Stimulated activated CD8-positive, alpha-beta memory T cell treated with anti-CD3 and anti-CD28 coated beads, Interleukin-15, amount 100 ng/mL, for 4 hours (primary cell): Measurements from ENCODE around the gene ISYNA1.

Source experiments
- DNase-seq, 2 donors: peaks; one replicate each; pipeline ENCODE4 v3.0.0-alpha.2; 2020; ENCODE audit warnings: low read depth in 2 of 2

Gene ISYNA1

DNA sequence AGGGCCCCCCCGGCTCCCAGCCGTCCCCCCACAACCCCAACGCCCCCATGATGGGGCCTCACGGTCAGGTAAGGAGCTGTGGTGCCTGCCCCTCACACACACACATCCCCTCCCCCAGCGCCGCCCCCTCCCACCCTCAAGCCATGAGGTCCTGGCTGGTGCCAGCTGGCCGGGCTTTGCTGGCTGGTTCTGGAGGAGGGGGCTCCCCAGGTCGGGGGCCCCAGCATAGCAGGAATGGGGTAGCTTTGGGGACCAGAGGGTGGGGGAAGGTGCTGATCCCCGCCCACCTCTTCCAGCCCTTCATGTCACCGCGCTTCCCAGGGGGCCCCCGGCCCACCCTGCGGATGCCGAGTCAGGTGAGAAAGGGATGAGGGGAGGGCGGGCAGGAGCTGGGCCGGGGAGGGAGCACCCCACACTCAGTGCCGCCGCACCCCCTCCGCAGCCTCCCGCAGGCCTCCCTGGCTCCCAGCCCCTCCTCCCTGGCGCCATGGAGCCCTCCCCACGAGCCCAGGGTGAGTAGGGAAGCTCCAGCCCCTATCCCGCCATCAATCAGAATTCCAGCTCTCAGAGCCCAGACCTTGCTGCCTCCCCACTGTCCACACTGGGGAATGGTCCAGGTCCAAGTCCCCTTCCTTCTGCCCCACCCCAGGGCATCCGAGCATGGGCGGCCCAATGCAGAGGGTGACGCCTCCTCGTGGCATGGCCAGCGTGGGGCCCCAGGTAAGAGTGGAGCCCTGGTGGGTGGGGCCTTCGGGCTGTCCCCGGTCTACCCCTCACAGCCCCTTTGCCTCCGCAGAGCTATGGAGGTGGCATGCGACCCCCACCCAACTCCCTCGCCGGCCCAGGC lies 6.4 kb downstream of the ISYNA1 start:
- DNase-seq, result no peak

DNA sequence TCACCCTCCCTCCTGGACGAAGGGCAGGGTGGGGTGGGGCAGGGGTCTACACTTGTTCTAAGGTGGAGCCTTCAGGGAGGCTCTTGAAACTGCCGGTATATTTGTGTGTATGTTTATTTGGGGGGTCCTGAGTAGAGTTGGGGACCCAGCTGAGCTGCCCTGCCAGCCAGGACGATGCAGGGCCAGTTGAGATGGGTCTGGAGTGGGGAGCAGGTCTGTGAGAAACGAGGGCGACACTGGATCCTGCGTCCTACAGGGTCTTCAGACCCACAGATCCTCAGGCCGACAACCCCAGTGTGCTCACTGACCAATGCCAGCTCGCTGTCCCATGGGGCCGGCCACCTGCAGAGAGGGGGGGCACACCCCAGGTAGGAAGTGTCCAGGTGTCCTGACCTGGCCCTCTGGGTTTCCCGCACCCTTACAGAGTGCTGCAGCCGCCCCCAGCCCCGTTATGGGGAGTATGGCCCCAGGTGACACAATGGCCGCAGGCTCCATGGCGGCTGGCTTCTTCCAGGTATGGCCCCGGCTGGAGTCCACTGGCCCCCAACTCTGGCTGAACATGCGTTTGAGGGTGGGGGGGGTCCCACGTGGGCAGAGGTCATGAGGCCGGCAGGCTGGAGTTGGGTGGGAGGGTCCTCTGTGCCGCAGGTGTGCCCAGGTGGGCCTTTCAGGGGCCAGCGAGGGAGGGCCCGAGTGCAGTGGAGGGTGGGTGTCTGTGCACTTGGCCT lies 7.4 kb downstream of the ISYNA1 start:
- no peak for DNase-seq

DNA sequence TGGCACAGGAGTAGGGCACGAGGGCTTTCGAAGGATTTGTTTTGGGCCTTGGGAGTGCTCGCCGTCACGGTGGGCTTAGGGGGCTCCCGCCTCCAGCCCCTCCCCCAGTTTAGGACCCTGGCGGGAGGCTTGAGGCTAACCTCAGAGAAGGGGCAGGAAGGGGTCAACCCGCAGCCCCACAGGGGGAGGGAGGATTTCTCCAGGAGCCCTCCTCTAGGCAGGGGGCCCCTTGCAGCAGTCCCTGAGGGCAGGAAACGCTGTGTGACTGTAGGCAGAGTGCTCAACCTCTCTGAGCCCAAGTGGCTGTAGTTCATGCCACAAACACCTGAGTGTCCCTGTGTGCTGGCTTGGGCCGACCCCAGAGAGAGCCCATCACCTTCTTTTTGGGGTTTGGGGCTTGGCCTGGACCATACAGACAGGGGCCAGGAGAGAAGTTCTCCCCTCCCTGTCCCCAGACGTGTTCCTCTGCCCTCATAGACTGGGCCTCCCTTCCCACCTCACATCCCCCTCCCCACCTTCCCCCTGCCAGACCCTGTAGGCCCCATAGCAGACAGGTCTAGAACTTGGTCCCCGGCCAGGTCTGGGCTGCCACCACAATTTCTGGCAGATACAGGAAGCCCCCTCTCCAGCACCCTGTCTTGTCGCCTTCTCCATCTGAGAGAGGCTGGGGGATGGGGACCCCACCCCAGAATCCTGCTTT lies 8.1 kb downstream of the ISYNA1 start:
- DNase-seq, result no peak

DNA sequence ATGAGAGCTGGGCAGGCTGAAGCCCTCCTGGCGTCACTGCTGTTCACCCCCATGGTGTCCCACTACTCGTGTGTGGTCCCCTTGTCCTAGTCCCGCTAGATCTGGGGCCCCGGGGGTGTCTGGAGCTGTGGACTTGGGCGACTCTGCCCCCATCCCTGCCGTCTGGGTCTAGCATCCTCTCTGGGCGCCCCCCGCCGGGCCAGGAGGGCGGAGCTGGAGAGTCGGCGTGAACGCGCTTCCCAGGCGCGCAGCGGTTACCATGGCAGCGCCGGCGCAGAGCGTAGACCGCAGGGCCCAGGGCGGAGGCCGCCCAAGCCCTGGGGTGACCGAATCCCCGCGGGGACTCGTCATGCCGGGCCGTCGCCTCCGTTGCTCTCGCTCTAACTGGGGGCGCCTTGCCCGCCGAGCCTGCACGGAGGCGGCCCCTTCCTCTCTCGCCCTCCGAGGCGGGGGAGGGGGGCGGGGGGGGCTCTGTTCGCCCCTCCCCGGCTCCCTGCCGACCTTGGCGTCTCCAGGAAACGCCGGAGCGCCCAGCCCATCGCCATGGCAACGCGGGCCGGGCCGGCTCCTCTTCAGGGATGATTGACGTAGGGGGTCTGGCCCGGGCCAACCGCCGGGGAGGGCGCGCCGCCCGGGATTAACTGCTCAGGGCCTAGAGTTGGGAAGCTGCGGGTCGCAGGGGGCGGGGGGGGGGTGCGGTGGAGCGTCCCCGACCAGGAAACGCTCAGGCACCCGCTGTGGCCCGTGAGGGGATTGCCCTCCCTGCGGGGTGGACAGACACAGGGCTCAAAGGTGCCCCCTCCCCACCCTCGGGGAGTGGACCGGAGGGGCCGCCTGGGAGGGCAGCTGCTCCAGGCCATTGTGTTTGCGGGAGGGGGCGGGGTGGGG lies 8.9 kb downstream of the ISYNA1 start:
- DNase-seq, result peak; percentile 59 to 67

DNA sequence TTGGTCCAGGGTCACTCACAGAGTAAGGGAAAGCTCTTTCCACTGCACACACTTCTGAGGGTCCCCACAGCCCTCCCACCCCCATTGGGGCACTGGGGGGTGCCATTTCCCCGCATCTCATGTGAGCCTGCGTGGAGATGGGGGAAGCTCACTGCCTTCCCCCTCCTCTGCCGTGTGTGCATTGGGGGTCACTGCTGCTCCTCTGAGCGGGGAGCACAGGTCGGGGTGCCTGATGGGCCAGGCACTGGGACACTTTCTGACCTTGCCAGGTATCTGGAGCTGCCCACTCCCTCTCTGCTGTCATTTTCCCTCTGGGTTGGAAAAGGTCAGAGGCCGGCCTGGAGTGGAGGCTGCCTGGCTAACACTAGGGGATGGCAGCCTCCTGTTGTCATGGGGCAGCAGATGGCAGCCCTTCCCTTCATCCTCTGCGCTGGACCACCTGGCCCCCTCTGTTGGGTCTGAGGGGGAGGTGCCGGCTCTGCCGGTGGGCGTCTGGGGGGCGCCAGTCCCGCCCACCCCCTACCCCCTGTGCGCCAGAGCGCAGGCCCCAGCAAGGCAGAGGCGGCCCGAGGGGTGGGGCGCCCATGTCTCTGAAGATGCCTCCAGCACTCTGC lies 9.7 kb downstream of the ISYNA1 start:
- DNase-seq, result no peak

DNA sequence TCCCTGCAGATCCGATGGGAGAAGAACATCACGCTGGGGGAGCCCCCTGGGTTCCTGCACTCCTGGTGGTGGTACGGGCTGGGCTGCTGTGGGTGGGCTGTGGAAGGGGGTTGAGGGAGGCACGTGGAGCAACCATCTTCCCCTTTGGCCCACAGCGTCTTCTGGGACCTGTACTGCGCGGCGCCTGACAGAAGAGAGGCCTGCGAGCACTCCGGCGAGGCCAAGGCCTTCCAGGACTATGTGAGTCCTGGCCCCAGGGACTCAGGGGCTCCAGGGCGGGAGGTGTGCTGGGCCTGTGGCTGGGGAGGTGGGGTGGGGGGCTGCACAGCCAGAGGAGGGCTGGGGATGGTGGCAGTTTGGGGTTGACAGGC lies 10.2 kb downstream of the ISYNA1 start:
- no peak for DNase-seq

DNA sequence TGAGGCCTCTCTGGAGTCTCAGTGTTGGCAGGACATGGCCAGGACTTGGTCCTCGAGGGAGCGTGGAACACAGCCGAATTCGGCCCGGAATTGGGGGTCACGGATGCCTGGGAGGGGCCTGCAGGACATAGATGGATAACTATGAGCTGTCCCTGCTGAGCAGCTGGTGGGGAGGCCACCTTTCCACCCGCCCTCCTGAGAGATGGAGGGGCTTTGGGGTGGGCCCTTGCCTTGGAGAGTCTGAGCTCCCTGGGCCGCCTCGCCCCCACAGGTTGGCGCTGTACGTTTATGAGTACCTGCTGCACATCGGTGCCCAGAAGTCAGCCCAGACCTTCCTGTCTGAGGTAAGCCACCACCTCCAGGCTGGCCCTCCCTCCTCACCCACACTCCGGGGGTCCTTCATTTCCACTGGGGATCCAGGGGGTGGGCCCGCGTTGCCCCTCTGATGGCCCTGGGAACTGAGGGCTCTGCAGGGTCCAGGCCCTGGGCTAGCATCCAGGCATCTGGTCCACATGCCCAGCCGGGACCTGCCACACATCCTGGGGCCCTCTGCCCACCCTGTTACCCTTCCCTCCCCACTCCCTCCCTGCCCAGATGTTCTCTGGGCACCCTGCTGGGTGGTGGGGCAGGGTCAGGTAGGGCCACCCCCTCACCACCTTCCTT lies 10.7 kb downstream of the ISYNA1 start:
- DNase-seq, result no peak

DNA sequence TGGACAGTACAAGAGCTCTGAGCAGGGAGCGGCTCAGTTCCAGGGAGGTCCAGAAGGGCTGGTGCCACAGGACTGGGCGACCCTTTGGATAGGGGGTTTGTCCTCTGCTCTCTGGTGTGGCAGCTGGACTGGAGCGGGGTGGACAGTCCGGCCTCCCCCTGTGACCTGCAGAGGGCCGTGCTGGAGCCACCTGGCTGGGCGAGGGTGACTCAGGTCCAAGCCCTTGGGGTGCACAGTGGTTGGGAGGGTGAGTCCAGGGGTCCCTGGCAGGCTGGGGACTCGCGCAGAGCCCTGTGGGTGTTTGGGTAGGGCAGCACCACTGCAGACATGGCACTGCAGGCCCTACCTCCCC lies 11.5 kb downstream of the ISYNA1 start:
- no peak for DNase-seq

DNA sequence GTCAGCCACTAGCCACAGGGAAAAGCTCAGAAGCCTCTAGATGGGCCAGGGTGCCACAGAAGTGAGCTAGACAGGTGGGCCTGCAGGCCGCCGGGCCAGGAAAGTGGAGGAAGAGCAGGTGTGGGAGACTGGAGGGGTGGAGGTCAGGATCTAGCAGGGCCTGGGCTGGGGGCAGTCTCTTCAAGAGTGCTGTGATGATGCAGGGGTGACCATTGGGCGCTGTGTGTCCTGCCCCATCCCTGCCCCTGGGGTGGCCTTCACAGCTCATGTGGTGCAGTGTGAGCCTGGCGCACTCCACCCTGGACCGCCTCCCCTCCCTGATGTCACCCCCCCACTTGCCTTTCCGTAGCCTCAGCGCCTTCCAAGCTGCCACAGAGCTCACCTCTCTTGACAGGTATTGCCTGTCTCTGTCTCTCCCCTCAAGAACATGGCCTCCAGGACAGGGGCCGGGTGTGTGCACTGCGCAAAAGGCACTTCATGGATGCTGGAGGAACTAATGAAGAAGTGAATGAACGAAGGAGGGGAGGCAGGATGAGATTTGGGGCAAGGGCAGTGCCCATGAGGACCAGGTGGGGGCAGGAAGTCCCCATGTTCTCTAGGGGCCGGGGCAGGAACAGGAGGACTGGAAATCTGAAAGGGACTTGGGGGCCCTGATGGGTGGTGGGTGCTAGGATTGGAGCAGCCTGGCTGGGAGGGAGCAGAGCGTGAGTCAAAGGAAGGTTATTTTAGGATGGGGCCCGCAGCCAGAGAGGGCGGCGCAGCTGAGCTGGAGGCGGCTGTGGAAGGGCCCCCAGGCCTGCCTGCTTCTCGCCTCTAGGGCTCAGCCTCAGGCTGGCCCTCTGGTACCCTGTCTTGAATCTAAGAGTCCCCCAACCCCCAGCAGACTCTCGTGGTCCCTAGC lies 12.2 kb downstream of the ISYNA1 start:
- no peak for DNase-seq

DNA sequence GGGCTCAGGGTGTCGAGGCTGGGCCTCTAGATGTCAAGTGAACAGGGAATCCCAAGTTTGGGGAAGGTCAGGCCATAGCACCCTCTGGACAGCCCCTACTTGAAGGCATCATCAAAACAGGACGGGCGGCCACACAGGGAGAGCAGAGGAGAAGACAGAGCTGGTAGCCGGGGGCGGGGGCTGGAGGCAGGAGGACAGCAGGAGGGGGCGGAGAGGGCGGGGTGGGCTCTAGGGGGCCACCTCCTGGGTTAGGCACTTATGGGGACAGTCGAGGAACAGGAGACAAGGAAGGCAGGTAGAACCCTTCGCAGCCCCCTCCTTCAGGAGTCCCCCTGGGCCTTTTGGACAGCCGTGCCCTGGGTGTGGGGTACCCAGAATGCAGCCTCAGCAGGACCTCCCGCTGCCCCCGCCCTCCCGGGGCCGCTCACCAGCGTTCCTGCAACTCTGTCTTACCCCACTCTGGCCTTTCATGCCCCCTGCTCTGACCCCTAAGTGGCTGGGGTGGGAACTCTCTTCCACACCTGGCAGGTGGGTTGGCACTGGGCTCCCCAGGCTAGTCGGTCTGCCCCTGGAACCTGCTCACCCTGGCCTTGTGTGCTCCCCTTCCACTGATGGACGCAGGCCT lies 12.9 kb downstream of the ISYNA1 start:
- no peak for DNase-seq

DNA sequence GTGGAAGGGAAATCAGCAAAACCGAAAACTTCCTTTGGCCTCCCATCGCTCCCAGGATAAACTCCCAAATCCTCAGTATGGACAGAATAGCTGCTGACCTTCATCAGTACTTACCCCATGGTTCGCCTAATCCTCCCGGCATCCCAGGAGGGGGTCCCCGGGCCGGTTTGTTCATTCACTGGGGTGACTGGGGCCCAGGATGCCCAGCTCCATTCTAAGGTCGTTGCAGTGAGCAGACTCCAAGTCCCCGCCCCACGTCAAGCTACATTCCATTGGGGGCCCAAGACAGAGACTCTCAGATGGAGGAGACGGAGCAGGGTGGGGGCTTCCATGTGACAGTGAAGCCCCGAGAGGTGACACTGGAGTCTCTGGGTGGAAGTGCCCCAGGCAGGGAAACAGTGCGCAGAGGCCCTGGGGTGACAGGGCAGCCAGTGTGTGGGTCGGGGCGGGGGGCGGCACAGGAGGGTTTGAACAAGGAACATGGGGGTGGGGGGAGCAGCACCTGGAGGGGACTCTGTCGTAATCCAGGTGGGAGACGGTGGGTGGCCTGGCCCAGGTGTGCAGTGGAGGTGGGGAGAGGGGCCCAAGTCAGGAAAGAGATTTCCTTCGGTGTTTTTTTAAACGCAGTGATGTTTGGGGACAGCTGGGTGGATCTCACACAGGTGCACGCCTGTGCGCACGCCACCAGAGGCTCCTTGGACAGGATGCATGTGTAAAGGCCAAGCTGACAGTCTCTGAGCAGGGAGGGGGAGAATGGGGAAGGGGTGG lies 13.6 kb downstream of the ISYNA1 start:
- DNase-seq, result no peak

DNA sequence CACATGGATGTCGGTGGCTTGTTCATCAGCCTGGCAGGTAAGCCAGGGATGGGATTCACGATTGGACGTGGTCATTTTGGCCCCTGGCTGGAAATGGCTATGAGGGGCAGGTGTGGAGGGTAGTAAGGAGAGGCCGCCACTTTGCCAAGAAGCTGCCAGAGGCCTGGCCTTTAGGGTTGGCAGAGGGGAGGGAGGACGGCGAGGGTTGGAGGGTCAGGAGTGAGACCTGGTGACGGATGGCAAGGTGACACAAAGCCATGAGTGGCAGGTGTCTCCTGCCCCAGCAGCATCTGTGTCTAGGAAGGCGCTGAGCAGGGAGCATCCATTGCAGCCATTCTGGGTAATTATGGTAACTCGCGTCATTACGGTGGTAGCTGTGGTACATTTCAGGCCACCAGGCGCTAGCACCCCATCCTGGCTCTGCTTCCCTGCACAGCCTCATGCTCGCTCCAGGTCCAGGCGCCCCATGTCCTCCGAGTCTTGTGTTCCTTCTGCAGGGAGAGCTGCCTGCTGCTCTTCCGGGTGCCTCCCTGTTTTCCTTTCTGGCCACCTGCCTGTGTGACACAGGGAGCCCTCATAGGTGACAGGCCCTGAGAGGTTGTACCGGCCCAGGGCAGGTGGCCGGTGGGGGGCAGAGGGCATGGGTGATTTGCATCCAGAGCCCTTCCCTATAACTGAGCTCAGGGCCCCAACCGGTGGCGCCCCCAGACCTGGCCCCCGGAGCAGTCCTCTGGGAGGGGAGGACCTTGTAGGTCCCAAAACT lies 14.5 kb downstream of the ISYNA1 start:
- no peak for DNase-seq

DNA sequence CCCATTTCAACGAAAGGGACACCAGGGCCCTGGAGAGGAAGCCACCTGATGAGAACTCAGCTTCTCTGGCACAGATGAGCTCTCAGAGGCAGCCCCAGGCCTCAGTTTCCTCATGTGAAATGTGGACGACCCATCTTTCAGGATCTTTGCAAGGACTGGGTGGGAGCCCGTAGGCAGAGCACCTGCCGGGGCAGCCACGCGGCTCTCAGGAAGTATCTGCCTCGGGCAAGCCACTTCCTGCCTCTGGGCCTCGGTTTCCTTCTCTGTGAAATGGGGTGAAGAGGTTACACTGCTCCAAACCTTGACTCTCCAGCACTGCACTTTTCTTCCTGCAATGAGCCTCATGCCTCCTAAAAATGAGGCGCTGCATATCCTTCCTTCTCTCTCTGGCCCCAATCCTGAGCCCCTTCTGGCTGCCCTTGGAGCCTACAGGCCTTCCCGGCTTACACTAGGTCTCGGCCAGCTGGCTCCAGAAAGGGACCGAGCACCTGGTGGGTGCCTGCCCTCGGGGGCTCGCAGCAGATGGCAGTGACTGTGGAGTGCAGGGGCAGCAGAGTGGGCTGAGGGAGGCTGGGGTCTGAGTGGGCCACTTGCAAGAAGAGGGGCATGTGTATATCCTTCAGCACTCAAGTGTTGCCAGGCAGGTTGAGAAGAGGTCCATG lies 15.3 kb downstream of the ISYNA1 start:
- no peak for DNase-seq

DNA sequence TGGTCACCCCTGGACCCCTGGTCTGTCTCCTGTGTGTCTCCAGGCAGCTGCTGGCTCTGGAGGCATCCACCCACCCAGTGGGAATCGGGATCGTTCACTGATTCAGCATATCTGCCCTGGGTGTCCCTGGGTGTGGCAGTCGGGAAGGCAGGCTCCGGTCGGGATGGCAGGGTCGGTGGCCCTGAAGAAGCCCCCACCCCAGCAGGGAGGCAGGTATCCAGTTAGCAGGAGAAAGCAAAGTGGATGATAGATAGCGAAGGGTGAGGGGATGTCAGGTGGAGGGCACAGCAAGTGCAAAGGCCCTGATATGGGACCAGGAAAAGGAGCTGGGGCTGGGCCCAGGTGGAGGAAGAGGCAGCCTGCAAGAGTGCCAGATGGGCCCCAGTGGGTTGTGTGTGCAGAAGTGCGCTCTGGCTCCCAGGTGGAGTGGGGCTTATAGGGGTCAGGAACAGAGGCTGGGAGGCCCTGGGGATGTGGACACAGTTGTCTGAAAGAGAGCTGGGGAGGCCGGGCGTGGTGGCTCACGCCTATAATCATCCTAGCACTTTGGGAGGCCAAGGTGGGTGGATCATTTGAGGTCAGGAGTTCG lies 16.5 kb downstream of the ISYNA1 start:
- DNase-seq, result no peak

DNA sequence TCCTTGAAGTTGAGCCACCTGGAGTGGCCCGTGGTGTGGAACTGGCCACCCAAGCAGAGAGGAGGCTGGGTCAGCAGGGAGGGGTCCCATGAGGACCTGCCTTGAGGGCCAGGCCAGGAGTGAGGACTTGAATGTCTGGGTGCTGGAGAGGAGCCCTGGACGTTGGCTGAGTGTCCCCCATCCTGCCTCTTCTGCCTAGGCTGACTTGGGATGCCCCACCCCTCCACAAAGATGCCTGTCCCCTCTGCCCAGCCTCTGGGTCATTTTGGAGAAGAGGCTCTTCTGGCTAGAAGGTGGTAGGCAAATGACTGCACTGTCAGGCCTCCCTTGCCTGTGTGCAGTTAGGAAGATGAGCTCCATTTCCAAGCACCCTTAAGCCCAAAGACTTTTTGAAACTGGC lies 17.0 kb downstream of the ISYNA1 start:
- DNase-seq, result no peak

DNA sequence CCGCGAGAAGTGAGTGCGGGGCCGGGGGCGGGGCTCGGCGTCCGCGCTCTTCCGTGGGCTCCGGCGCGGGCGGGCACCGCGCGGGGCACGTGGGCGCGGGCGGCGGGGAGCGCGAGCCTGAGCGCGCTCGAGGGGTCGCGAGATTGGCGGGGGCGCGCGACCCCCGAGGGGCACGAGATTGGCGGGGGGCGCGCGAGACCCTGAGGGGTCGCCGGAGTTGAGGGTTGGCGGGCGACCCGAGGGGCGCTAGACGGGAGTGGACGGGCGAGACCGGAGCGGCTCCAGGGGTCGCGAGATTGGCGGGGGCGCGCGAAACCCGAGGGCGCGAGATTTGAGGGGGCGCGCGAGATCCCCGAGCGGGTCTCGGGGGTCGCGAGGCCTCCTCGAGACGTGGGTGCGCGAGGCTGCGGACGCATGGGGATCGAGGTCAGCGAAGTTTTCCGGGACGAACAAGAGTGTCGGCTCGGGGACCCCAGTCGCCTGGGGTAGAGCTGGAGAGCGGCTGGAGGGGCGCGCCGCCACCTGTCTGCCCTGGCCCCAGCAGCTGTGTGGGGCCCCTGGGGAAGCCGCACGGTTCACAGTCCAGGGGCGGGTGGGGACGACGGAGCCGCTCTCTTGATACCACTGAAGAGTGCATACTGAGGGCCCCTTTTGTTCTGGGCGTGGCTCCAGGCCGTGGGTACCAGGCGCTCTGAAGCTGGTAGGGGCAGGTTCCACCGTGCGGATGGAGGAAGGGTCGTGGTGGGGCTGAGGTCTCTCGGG lies 18.1 kb downstream of the ISYNA1 start:
- no peak for DNase-seq
